Measurements from ENCODE around the gene ZNF526. TPM values are rescaled to one million over a fixed set of nuclear protein-coding genes. Genes with fewer than 3 reads are reported as not detected.

Gene ZNF526
- total and polyA plus RNA-seq, 9 donors: 2.4 to 17.9 (median 12.9) TPM

DNA sequence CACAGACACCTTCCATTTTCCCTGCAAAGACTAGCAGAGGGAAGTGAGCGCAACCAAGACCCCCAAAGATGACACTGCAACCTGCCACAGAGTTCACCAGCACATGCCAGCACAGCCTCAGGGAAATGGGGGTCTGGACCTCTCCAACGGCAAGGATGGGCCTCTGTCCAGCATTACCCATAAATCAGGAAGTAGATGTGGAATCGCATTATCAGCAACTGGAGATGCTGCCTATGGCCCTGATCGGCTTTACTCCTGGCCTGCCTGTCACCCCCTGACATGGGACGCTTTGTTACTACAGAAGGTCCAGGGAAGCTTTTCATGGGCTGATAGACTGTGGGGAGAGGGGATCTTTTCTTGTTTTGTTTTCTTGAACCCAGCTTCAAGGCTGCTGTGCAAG is 46.4 kb upstream of the ZNF526 start:
- WGBS, 3 donors: 53 to 60% (median 57%) methylated on average over 5 of the region's 5 CpGs
- no peak overlapping the region for H3K4me3 ChIP-seq
- intact Hi-C loops (cut with DNase I): no loop called here
- H3K9me3 ChIP-seq: no peaks in the 10 kb centered on the region
- H3K4me1 ChIP-seq (ENCODE audit: insufficient read depth): no peaks in the 10 kb centered on the region
- H3K36me3 ChIP-seq: no peaks in the 10 kb centered on the region
- H3K27me3 ChIP-seq: no peaks in the 10 kb centered on the region
- no peak for DNase-seq
- TF ChIP-seq EP300 (IDR thresholded peaks at IDR 0.05) (no peak), POLR2A (IDR thresholded peaks at IDR 0.05) (no peak)
- TF ChIP-seq, protein P1, sequence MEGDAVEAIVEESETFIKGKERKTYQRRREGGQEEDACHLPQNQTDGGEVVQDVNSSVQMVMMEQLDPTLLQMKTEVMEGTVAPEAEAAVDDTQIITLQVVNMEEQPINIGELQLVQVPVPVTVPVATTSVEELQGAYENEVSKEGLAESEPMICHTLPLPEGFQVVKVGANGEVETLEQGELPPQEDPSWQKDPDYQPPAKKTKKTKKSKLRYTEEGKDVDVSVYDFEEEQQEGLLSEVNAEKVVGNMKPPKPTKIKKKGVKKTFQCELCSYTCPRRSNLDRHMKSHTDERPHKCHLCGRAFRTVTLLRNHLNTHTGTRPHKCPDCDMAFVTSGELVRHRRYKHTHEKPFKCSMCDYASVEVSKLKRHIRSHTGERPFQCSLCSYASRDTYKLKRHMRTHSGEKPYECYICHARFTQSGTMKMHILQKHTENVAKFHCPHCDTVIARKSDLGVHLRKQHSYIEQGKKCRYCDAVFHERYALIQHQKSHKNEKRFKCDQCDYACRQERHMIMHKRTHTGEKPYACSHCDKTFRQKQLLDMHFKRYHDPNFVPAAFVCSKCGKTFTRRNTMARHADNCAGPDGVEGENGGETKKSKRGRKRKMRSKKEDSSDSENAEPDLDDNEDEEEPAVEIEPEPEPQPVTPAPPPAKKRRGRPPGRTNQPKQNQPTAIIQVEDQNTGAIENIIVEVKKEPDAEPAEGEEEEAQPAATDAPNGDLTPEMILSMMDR (IDR thresholded peaks at IDR 0.05): no peak
- no peak overlapping the region for H3K27ac ChIP-seq

GRCh38 chr19:42174188-42174587 is 45.9 kb upstream of the ZNF526 start:
- no peaks in the 10 kb centered on the region for H3K4me1 ChIP-seq (ENCODE audit: insufficient read depth)
- H3K27me3 ChIP-seq: no peaks in the 10 kb centered on the region
- no peaks in the 10 kb centered on the region for H3K9me3 ChIP-seq
- no peaks in the 10 kb centered on the region for H3K36me3 ChIP-seq
- H3K4me3 ChIP-seq: no peak overlapping the region
- 80 to 82% (median 81%) methylated on average over 11 of the region's 11 CpGs for WGBS, 3 donors
- TF ChIP-seq, protein P1 (IDR thresholded peaks at IDR 0.05): no peak
- TF ChIP-seq EP300 (IDR thresholded peaks at IDR 0.05) (no peak), POLR2A (IDR thresholded peaks at IDR 0.05) (no peak)
- no peak for DNase-seq
- intact Hi-C loops (cut with DNase I): no loop called here
- H3K27ac ChIP-seq: no peak overlapping the region

- Histone ChIP-seq H3K4me1 (ENCODE audit: insufficient read depth) (no peaks in the 10 kb centered on the region), H3K27me3 (no peaks in the 10 kb centered on the region), H3K36me3 (no peaks in the 10 kb centered on the region), H3K9me3 (no peaks in the 10 kb centered on the region), H3K4me3 (no peak overlapping the region), H3K27ac (no peak overlapping the region)
- DNase-seq: no peak
- WGBS, 3 donors: 28 to 34% (median 29%) methylated on average over 6 of the region's 6 CpGs
- intact Hi-C loops (cut with DNase I): no loop called here
- TF ChIP-seq EP300 (IDR thresholded peaks at IDR 0.05) (no peak), POLR2A (IDR thresholded peaks at IDR 0.05) (no peak)
- TF ChIP-seq, protein P1 (IDR thresholded peaks at IDR 0.05): no peak
Measured at GRCh38 chr19:42174958-42175734, 45.0 kb upstream of the ZNF526 start.

GRCh38 chr19:42175952-42176648 is 44.0 kb upstream of the ZNF526 start:
- no peaks in the 10 kb centered on the region for H3K27me3 ChIP-seq
- H3K9me3 ChIP-seq: no peaks in the 10 kb centered on the region
- peak overlapping the region; percentile 33 for H3K4me3 ChIP-seq
- 0 to 2% (median 1%) methylated on average over 34 of the region's 34 CpGs for WGBS, 3 donors
- no peaks in the 10 kb centered on the region for H3K4me1 ChIP-seq (ENCODE audit: insufficient read depth)
- TF ChIP-seq, protein P1 (IDR thresholded peaks at IDR 0.05): no peak
- TF ChIP-seq POLR2A (IDR thresholded peaks at IDR 0.05) (no peak), EP300 (IDR thresholded peaks at IDR 0.05) (no peak)
- peak in 1 of 5 donors; percentile 26 for DNase-seq
- no peak overlapping the region for H3K27ac ChIP-seq
- no peaks in the 10 kb centered on the region for H3K36me3 ChIP-seq
- intact Hi-C loops (cut with DNase I): no loop called here

All from ovary (tissue), 9 donors.